Measurements from ENCODE around the gene NRAP. TPM values are rescaled to one million over a fixed set of nuclear protein-coding genes. Genes with fewer than 3 reads are reported as not detected.

Gene NRAP
- total RNA-seq, 1 experiment from 2014 or later = not detected

GRCh38 chr10:113689057-113689456 is 25.2 kb upstream of the NRAP start:
- H3K23me2 ChIP-seq (ENCODE audit: insufficient read length, low read depth, low read length, poor library complexity, severe bottlenecking) = no peaks in the 10 kb centered on the region
- no peak overlapping the region for H2AFZ ChIP-seq (ENCODE audit: low read length)
- Mint-ChIP-seq H3K36me3 (ENCODE audit: insufficient read depth in 1 of 3, low read depth in 3 of 3) (peaks cover 15 to 30% (median 25%) of the 10 kb centered on the region in 3 experiments), H3K4me1 (peaks cover 18 to 36% of the 10 kb centered on the region in 2 experiments), H3K27me3 (ENCODE audit: low read depth) (no peaks in the 10 kb centered on the region; the same call in 1 of the 2 replicates), H3K27ac (no peak overlapping the region), H3K4me3 (no peak overlapping the region), H3K9me3 (peaks cover 21 to 26% of the 10 kb centered on the region in 2 experiments)
- no peaks in the 10 kb centered on the region for H3K27me3 ChIP-seq (ENCODE audit: insufficient read depth, low read length)
- H3K79me1 ChIP-seq (ENCODE audit: insufficient read depth, low read depth, low read length, poor library complexity, severe bottlenecking) = no peaks in the 10 kb centered on the region
- H4K91ac ChIP-seq (ENCODE audit: insufficient read length, low read depth, low read length) = no peak overlapping the region
- H2BK120ac ChIP-seq (ENCODE audit: low read depth, low read length, poor library complexity, severe bottlenecking) = no peak overlapping the region
- no peaks in the 10 kb centered on the region; the same call in 1 of the 2 replicates for H3K79me2 ChIP-seq (ENCODE audit: insufficient read depth, low read length)
- H4K8ac ChIP-seq (replicated peaks; ENCODE audit: insufficient read length, low read depth, low read length) = no peak overlapping the region
- no peak overlapping the region for H3K9ac ChIP-seq (ENCODE audit: extremely low read depth, insufficient read length, low read length)
- no peak overlapping the region for H3K4ac ChIP-seq (ENCODE audit: low read depth, low read length)
- H3K4me1 ChIP-seq (ENCODE audit: insufficient read depth, low read length) = no peaks in the 10 kb centered on the region; the same call in 1 of the 2 replicates
- H4K5ac ChIP-seq (ENCODE audit: insufficient read length, low read depth, low read length) = no peak overlapping the region
- no peaks in the 10 kb centered on the region for H3K9me3 ChIP-seq (ENCODE audit: control insufficient read depth, low read depth, low read length)
- H3T11ph ChIP-seq (ENCODE audit: low read length) = no peak overlapping the region
- no peak overlapping the region for H3K27ac ChIP-seq (ENCODE audit: insufficient read length, low read depth, low read length)
- H2BK15ac ChIP-seq (ENCODE audit: low read depth, low read length) = no peak overlapping the region
- WGBS (ENCODE audit: extremely low coverage, insufficient read length, low lambda C conversion rate) = no CpG with 5 or more reads among the region's 1 CpG
- no peak overlapping the region for H2BK12ac ChIP-seq (ENCODE audit: insufficient read length, low read depth, low read length)
- no peak for TF ChIP-seq CTCF (conservative IDR thresholded peaks at IDR 0.05)
- DNase-seq = no peak
- H2BK20ac ChIP-seq (ENCODE audit: low read depth, low read length, poor library complexity, severe bottlenecking) = no peak overlapping the region
- no peak overlapping the region for H3K18ac ChIP-seq (ENCODE audit: insufficient read length, low read depth, low read length)
- no peak overlapping the region for H2AK5ac ChIP-seq (ENCODE audit: insufficient read length, low read length)
- H4K20me1 ChIP-seq (ENCODE audit: control insufficient read depth, insufficient read depth, insufficient read length) = no peaks in the 10 kb centered on the region
- H3K56ac ChIP-seq (ENCODE audit: insufficient read length, low read depth, low read length) = no peak overlapping the region
- H3K14ac ChIP-seq (ENCODE audit: insufficient read depth, low read length) = no peak overlapping the region
- H2BK5ac ChIP-seq (ENCODE audit: insufficient read length, low read length) = no peak overlapping the region
- H3K23ac ChIP-seq (ENCODE audit: insufficient read length, low read depth, low read length) = no peak overlapping the region
- no peak overlapping the region for H3K4me2 ChIP-seq (ENCODE audit: insufficient read depth, insufficient read length, low read length)

Data from H9 (cell line).